ENCODE data around the gene GPC2. TPM values are rescaled to one million over a fixed set of nuclear protein-coding genes. Genes with fewer than 3 reads are reported as not detected.
"Not testable (repeated sequence)": the region's sequence is repeated elsewhere in the genome, so short reads cannot be mapped to it uniquely, and the experiment has no call there.

Gene GPC2
- total RNA-seq, 1 experiment from 2014 or later: 23.3 TPM

DNA sequence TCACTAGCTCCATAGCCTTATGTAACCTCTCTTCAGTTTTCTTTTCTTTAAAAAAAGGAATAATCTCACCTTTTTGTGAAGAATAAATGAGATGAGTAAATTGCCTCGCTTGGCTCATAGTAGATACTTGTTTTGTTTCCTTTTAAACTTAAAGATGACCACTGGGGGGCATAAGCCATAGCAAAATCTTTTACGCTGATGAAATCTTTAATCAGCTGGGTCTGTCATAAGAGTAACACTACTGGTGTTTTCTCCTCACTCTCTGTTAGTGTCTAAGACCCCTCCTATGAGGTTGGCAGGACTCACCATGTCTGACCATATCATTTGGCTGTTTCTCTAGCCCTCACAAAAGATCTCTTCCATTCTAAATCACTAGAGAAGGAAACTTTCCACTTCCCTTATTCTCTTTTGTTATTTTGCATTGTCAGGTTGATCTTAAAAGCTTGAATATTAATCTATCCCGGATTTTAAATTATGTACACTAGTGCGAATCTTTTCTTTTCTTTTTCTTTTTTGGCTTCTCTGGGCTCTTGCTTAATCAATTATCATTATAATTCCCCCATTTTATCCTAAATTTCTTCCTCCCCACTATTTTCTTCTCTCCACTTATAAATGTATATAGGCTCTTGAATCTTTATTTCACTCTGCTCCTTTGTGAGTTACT is 13.0 kb upstream of the GPC2 start:
- DNase-seq (ENCODE audit: low spot score): peak; percentile 69
- CTCF ChIA-PET: interaction anchor here (0.5 to 1.2 kb wide), 4 partner anchors 13 to 244 kb away, joined by 3 to 8 read pairs (median 3); partner anchors contain the start of genes GAL3ST4, GPC2, LAMTOR4 and STAG3
- POLR2A ChIA-PET (ENCODE audit: low non-redundant PET): no interaction called here

DNA sequence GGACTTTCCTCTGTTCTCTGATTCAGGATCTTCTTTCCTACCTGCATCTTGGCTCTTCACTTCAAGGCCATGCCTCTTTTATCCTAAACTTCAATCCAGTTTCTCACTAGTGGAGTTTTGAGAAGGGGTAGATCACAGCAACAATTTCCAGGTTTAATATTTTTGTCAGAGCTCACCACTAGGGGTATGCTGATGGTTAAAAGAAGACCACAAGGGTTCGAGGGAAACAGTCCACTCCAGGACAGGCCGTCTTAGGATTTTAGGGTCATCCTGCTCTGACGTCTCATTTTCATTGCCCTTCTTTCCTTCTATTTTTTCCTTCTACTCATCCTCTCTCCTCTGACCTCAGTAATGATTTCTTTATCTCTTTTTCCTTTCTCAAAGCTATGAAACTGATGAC is 11.9 kb upstream of the GPC2 start:
- DNase-seq (ENCODE audit: low spot score): no peak
- H3K4me3 ChIP-seq (ENCODE audit: low read depth, low read length, poor library complexity, severe bottlenecking): no peak overlapping the region
- no peaks in the 10 kb centered on the region for H3K27me3 ChIP-seq (replicated peaks; ENCODE audit: insufficient read depth, low read depth, low read length, poor library complexity)
- peaks cover 11% of the 10 kb centered on the region for H3K4me1 ChIP-seq (ENCODE audit: insufficient read depth, low read length, poor library complexity, severe bottlenecking)
- intact Hi-C loops (cut with micrococcal nuclease; ENCODE audit: unreplicated experiment): no loop called here
- no peak for TF ChIP-seq EZH2 (IDR thresholded peaks at IDR 0.05; ENCODE audit: borderline replicate concordance, low read depth, low read length, poor library complexity, severe bottlenecking)
- TF ChIP-seq, protein P1, sequence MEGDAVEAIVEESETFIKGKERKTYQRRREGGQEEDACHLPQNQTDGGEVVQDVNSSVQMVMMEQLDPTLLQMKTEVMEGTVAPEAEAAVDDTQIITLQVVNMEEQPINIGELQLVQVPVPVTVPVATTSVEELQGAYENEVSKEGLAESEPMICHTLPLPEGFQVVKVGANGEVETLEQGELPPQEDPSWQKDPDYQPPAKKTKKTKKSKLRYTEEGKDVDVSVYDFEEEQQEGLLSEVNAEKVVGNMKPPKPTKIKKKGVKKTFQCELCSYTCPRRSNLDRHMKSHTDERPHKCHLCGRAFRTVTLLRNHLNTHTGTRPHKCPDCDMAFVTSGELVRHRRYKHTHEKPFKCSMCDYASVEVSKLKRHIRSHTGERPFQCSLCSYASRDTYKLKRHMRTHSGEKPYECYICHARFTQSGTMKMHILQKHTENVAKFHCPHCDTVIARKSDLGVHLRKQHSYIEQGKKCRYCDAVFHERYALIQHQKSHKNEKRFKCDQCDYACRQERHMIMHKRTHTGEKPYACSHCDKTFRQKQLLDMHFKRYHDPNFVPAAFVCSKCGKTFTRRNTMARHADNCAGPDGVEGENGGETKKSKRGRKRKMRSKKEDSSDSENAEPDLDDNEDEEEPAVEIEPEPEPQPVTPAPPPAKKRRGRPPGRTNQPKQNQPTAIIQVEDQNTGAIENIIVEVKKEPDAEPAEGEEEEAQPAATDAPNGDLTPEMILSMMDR (conservative IDR thresholded peaks at IDR 0.05; ENCODE audit: low read depth, low read length): peak; percentile 29; the same call in 1 of the 2 replicates
- ChIA-PET POLR2A (ENCODE audit: low non-redundant PET) (no interaction called here), CTCF (no interaction called here)
- no peaks in the 10 kb centered on the region for H3K36me3 ChIP-seq (ENCODE audit: insufficient read depth, low read length, poor library complexity, severe bottlenecking)
- H3K9me3 ChIP-seq (ENCODE audit: low read depth, low read length, poor library complexity, severe bottlenecking): no peaks in the 10 kb centered on the region
- H3K27ac ChIP-seq (ENCODE audit: low read depth, low read length, poor library complexity, severe bottlenecking): no peak overlapping the region
- BruUV-seq (replicated peaks): no TSS peak

More for the DNA sequence above, 13.0 kb upstream of the GPC2 start:
- no peak overlapping the region for H3K4me3 ChIP-seq (ENCODE audit: low read depth, low read length, poor library complexity, severe bottlenecking)
- no TSS peak for BruUV-seq (replicated peaks)
- peaks cover 11% of the 10 kb centered on the region for H3K4me1 ChIP-seq (ENCODE audit: insufficient read depth, low read length, poor library complexity, severe bottlenecking)
- no peak for TF ChIP-seq EZH2 (IDR thresholded peaks at IDR 0.05; ENCODE audit: borderline replicate concordance, low read depth, low read length, poor library complexity, severe bottlenecking)
- TF ChIP-seq, protein P1 (conservative IDR thresholded peaks at IDR 0.05; ENCODE audit: low read depth, low read length): peak; percentile 54
- intact Hi-C loops (cut with micrococcal nuclease; ENCODE audit: unreplicated experiment): no loop called here
- no peaks in the 10 kb centered on the region for H3K36me3 ChIP-seq (ENCODE audit: insufficient read depth, low read length, poor library complexity, severe bottlenecking)
- no peak overlapping the region for H3K27ac ChIP-seq (ENCODE audit: low read depth, low read length, poor library complexity, severe bottlenecking)
- H3K27me3 ChIP-seq (replicated peaks; ENCODE audit: insufficient read depth, low read depth, low read length, poor library complexity): no peaks in the 10 kb centered on the region
- H3K9me3 ChIP-seq (ENCODE audit: low read depth, low read length, poor library complexity, severe bottlenecking): no peaks in the 10 kb centered on the region

DNA sequence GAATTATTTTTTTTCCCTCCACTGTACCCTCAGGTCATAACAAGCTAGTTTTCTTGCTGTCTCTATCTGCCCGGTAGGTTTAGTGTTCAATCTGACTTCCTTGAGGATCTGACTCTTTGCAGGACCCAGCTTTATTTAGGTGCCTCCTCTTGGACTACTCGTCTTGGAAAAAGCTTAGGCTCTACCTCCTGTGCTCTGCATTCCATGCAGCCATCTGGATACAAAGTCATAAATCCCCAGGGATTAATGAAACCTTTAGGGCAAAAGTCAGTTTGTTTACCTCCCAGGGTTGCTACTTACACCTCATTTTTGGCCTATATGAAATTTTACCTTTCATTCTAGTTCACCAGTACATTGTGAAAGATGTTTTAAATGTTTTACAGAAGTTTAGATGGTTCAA is 8.5 kb upstream of the GPC2 start:
- Histone ChIP-seq H3K27ac (ENCODE audit: low read depth, low read length, poor library complexity, severe bottlenecking) (no peak overlapping the region), H3K4me3 (ENCODE audit: low read depth, low read length, poor library complexity, severe bottlenecking) (no peak overlapping the region), H3K27me3 (replicated peaks; ENCODE audit: insufficient read depth, low read depth, low read length, poor library complexity) (no peaks in the 10 kb centered on the region), H3K9me3 (ENCODE audit: low read depth, low read length, poor library complexity, severe bottlenecking) (no peaks in the 10 kb centered on the region), H3K4me1 (ENCODE audit: insufficient read depth, low read length, poor library complexity, severe bottlenecking) (peaks cover 6% of the 10 kb centered on the region), H3K36me3 (ENCODE audit: insufficient read depth, low read length, poor library complexity, severe bottlenecking) (no peaks in the 10 kb centered on the region)
- intact Hi-C loops (cut with micrococcal nuclease; ENCODE audit: unreplicated experiment): no loop called here
- DNase-seq (ENCODE audit: low spot score): no peak
- no TSS peak for BruUV-seq (replicated peaks)
- CTCF ChIA-PET: no interaction called here
- POLR2A ChIA-PET (ENCODE audit: low non-redundant PET): no interaction called here
- TF ChIP-seq, protein P1 (conservative IDR thresholded peaks at IDR 0.05; ENCODE audit: low read depth, low read length): no peak
- TF ChIP-seq EZH2 (IDR thresholded peaks at IDR 0.05; ENCODE audit: borderline replicate concordance, low read depth, low read length, poor library complexity, severe bottlenecking): no peak

DNA sequence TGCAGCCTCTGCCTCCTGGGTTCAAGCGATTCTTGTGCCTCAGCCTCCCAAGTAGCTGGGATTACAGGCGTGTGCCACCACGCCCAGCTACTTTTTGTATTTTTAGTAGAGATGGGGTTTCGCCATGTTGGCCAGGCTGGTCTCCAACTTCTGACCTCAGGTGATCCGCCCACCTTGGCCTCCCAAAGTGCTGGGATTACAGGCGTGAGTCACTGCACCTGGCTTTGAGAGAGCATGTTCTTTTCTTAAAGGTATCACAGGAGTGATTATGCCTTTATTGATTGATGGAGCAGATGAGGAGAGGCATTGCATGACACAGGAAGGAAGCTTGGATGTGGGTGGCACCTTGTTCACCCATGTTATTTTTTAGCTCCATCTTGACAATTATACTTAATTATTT is 5.9 kb upstream of the GPC2 start:
- BruUV-seq (replicated peaks); DNase-seq (ENCODE audit: low spot score); CTCF ChIA-PET: not testable (repeated sequence)

DNA sequence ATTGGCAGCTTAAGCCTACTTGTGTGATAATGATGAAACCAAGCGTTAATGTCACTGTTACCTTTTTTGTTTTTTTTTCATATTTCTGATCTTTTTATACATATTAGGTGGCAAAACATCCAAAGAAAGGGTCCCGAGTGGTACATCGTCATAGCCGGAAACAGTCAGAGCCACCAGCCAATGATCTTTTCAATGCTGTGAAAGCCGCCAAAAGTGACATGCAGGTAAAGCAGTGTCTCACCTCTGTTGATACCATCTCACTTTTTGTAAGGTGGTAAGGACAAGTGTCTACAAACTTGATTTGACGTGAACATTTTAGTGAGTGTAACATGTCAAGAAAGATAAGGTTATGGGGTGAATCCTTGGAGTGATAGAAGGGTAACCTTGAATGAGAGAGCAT is 5.4 kb upstream of the GPC2 start:
- H3K27ac ChIP-seq (ENCODE audit: low read depth, low read length, poor library complexity, severe bottlenecking); H3K9me3 ChIP-seq (ENCODE audit: low read depth, low read length, poor library complexity, severe bottlenecking); H3K4me1 ChIP-seq (ENCODE audit: insufficient read depth, low read length, poor library complexity, severe bottlenecking); H3K4me3 ChIP-seq (ENCODE audit: low read depth, low read length, poor library complexity, severe bottlenecking); DNase-seq (ENCODE audit: low spot score); BruUV-seq (replicated peaks); intact Hi-C loops (cut with micrococcal nuclease; ENCODE audit: unreplicated experiment); H3K27me3 ChIP-seq (replicated peaks; ENCODE audit: insufficient read depth, low read depth, low read length, poor library complexity); CTCF ChIA-PET; H3K36me3 ChIP-seq (ENCODE audit: insufficient read depth, low read length, poor library complexity, severe bottlenecking); POLR2A ChIA-PET (ENCODE audit: low non-redundant PET): not testable (repeated sequence)

More for the DNA sequence above, 5.9 kb upstream of the GPC2 start:
- H3K36me3 ChIP-seq (ENCODE audit: insufficient read depth, low read length, poor library complexity, severe bottlenecking); H3K4me3 ChIP-seq (ENCODE audit: low read depth, low read length, poor library complexity, severe bottlenecking); H3K27me3 ChIP-seq (replicated peaks; ENCODE audit: insufficient read depth, low read depth, low read length, poor library complexity); H3K4me1 ChIP-seq (ENCODE audit: insufficient read depth, low read length, poor library complexity, severe bottlenecking); POLR2A ChIA-PET (ENCODE audit: low non-redundant PET); H3K9me3 ChIP-seq (ENCODE audit: low read depth, low read length, poor library complexity, severe bottlenecking); H3K27ac ChIP-seq (ENCODE audit: low read depth, low read length, poor library complexity, severe bottlenecking); intact Hi-C loops (cut with micrococcal nuclease; ENCODE audit: unreplicated experiment): not testable (repeated sequence)

All from A673 (cell line).